Osteoblast (primary cell): ENCODE results near the gene NOCT. TPM values are rescaled to one million over a fixed set of nuclear protein-coding genes. Genes with fewer than 3 reads are reported as not detected.

Source experiments
- DNase-seq: peaks from one replicate; pipeline ENCODE4 v3.0.0; 2011; ENCODE audit warnings: low spot score, mixed read lengths; ENCODE audit not compliant: insufficient read length; ENCODE audit errors: missing footprints
- H2AFZ ChIP-seq: 2 replicates; pipeline ENCODE4 v1.6.0; 2011; ENCODE audit warnings: mild to moderate bottlenecking, low read length
- H3K27ac ChIP-seq: 2 replicates; pipeline ENCODE4 v1.5.1; 2011; ENCODE audit warnings: mild to moderate bottlenecking, low read depth, low read length, moderate library complexity
- H3K27me3 ChIP-seq: 2 replicates; pipeline ENCODE4 v1.6.0; 2012; ENCODE audit warnings: mild to moderate bottlenecking, control low read depth, inconsistent platforms, low read length, moderate library complexity; ENCODE audit not compliant: insufficient read depth
- H3K36me3 ChIP-seq: 2 replicates; pipeline ENCODE4 v1.5.1; 2011; ENCODE audit warnings: mild to moderate bottlenecking, low read length, control low read depth, moderate library complexity; ENCODE audit not compliant: insufficient read depth
- H3K4me1 ChIP-seq: 2 replicates; pipeline ENCODE4 v1.5.1; 2011; ENCODE audit warnings: mild to moderate bottlenecking, low read length, control low read depth, moderate library complexity; ENCODE audit not compliant: insufficient read depth
- H3K4me2 ChIP-seq: 2 replicates; pipeline ENCODE4 v1.6.0; 2011; ENCODE audit warnings: mild to moderate bottlenecking, low read length; ENCODE audit not compliant: insufficient read depth
- H3K4me3 ChIP-seq: fragments of 200-600 bp; sonication (generic); 3 replicates; pipeline ENCODE4 v1.5.1; 2012; ENCODE audit warnings: mild to moderate bottlenecking, low read length, inconsistent platforms; ENCODE audit not compliant: insufficient read depth
- H3K79me2 ChIP-seq: 2 replicates; pipeline ENCODE4 v1.6.0; 2012; ENCODE audit warnings: mild to moderate bottlenecking, low read length, control low read depth, inconsistent platforms; ENCODE audit not compliant: insufficient read depth
- H3K9me3 ChIP-seq: 2 replicates; pipeline ENCODE4 v1.5.1; 2011; ENCODE audit warnings: low read depth, low read length, control low read depth
- H4K20me1 ChIP-seq: 2 replicates; pipeline ENCODE4 v1.6.0; 2012; ENCODE audit warnings: mild to moderate bottlenecking, low read length, control low read depth; ENCODE audit not compliant: insufficient read depth
- CTCF ChIP-seq: IDR thresholded peaks from 2 replicates; pipeline ENCODE4 v1.5.1; 2011; ENCODE audit warnings: mild to moderate bottlenecking, low read depth, low read length, moderate library complexity; ENCODE audit errors: extremely low read depth
- small RNA-seq: library from RNA; depleted of rRNA; stranded (forward); fragments of <200 nt; gene quantifications from one replicate; pipeline ENCODE3, GENCODE V24; 2012
- total RNA-seq: library from RNA; depleted of rRNA; stranded (reverse); fragments of >200 nt; gene quantifications from 2 replicates; pipeline ENCODE4 v1.2.3, GENCODE V29; 2012

The NOCT gene
- total RNA-seq, 1 donor = 18.1 TPM

DNA sequence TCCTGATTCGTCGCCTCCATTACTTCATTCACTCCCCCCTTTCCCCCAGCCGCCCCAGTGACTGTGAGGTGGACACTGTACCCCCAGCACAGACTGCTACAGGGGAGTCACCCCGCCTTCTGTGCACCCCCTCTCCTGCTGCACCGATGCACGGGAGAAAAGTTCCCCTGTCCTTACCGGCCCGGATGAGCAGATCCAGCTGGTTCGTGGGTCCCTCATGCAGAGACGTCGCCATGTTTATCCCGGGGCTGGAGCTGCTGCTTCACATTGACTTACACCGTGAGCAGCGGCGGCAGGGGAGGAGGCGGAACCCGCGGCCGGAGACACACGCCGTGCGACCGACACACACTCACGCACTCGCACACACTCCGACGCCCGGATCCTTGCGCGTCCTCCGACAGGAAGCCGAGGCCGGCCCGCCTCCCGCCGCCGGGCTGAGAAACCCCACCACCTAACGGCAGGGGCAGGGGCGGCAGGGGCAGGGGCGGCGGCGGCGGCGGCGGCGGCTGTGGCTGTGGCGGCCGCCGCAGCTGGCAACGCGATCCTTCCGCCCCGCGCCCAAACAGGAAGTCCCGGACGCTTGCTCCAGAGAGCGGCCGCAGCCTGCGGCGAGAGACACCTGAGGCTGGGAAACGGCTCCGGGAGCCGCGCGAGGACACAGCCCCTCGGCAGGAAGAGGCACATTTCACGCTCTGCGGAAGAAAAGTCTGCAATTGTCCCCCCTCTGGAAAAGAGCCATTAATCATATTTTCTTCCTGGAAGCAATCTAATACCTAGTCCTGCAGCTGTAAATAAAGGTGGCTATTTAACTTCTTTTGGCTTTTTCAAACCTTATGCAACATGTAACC is 68.6 kb downstream of the NOCT start:
- no peaks in the 10 kb centered on the region for H3K36me3 ChIP-seq
- H3K4me2 ChIP-seq = peak overlapping the region; percentile 97
- peak overlapping the region; percentile 82 for H3K4me3 ChIP-seq
- H3K79me2 ChIP-seq = peaks cover 36% of the 10 kb centered on the region
- no peaks in the 10 kb centered on the region for H3K9me3 ChIP-seq
- peak overlapping the region; percentile 92 for H2AFZ ChIP-seq
- peak overlapping the region; percentile 91 for H3K27ac ChIP-seq
- peaks cover 22% of the 10 kb centered on the region for H4K20me1 ChIP-seq
- DNase-seq = peak; percentile 94
- TF ChIP-seq CTCF = peak; percentile 5
- peaks cover 15% of the 10 kb centered on the region for H3K4me1 ChIP-seq
- no peaks in the 10 kb centered on the region for H3K27me3 ChIP-seq

- peak overlapping the region; percentile 82 for H3K4me3 ChIP-seq
- peaks cover 31% of the 10 kb centered on the region for H3K79me2 ChIP-seq
- H3K4me2 ChIP-seq = peak overlapping the region; percentile 93
- H2AFZ ChIP-seq = peak overlapping the region; percentile 83
- peaks cover 15% of the 10 kb centered on the region for H3K4me1 ChIP-seq
- no peaks in the 10 kb centered on the region for H3K27me3 ChIP-seq
- no peaks in the 10 kb centered on the region for H3K9me3 ChIP-seq
- TF ChIP-seq CTCF = no peak
- H3K27ac ChIP-seq = peak overlapping the region; percentile 42
- no peak for DNase-seq
- H4K20me1 ChIP-seq = peaks cover 21% of the 10 kb centered on the region
- no peaks in the 10 kb centered on the region for H3K36me3 ChIP-seq
These were observed 69.2 kb downstream of the NOCT start for GRCh38 chr4:139084804-139085093.

- Histone ChIP-seq H3K4me1 (peaks cover 15% of the 10 kb centered on the region), H3K4me2 (peak overlapping the region; percentile 93), H2AFZ (peak overlapping the region; percentile 83), H3K79me2 (peaks cover 27% of the 10 kb centered on the region), H3K36me3 (no peaks in the 10 kb centered on the region), H3K9me3 (no peaks in the 10 kb centered on the region), H3K27ac (no peak overlapping the region), H3K27me3 (no peaks in the 10 kb centered on the region), H3K4me3 (peak overlapping the region; percentile 82), H4K20me1 (peaks cover 19% of the 10 kb centered on the region)
- DNase-seq = peak; percentile 80
- TF ChIP-seq CTCF = peak; percentile 36
These were observed 69.6 kb downstream of the NOCT start for GRCh38 chr4:139085141-139085540.

DNA sequence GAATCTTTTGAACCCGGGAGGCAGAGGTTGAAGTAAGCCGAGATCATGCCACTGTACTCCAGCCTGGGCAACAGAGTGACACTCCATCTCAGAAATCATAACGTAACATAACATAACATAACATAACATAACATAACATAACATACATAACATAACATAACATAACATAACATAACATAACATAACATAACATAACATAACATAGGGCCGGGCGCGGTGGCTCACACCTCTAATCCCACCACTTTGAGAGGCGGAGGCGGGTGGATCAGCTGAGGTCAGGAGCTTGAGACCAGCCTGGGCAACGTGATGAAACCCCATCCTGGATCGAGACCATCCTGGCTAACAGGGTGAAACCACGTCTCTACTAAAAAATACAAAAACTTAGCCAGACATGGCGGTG is 76.7 kb downstream of the NOCT start:
- no peak overlapping the region for H3K4me2 ChIP-seq
- no peaks in the 10 kb centered on the region for H4K20me1 ChIP-seq
- no peak overlapping the region for H3K27ac ChIP-seq
- H3K36me3 ChIP-seq = no peaks in the 10 kb centered on the region
- no peak overlapping the region for H3K4me3 ChIP-seq
- no peak for TF ChIP-seq CTCF
- H3K27me3 ChIP-seq = no peaks in the 10 kb centered on the region
- DNase-seq = no peak
- H3K9me3 ChIP-seq = no peaks in the 10 kb centered on the region
- no peak overlapping the region for H2AFZ ChIP-seq
- H3K79me2 ChIP-seq = no peaks in the 10 kb centered on the region
- no peaks in the 10 kb centered on the region for H3K4me1 ChIP-seq

Small RNA genes lying within 50 kb of the gene (small RNA-seq; reads per million reads assigned to genes)
- gene RNU6-531P = not detected

Other genes starting within 250 kb of the NOCT start
- 52.1 and 54.8 TPM in 2 replicates for gene ELF2, start 161.4 kb downstream of the NOCT start, total RNA-seq